ENCODE data around the gene VDR.
"Not testable (repeated sequence)": the region's sequence is repeated elsewhere in the genome, so short reads cannot be mapped to it uniquely, and the experiment has no call there.

Gene VDR

DNA sequence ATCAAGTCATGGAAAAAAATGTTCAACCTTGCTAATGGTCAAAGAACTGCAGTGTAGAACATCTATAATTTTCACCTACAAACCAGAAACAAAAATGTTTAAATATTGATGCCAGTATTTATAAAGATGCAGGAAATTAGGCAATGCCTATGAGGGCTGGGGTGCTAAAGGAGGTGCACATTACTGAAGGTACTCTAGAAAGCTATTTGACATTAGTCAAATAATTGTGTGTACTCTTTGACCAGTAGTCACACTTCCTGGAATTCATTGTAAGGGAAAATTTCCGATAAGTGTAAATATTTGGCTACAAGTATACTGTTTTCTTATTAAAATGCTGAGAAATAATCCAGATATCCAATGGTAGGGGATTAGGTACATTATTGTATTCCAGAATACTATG, 48.7 kb downstream of the VDR start:
- no peak overlapping the region for H3K4me3 ChIP-seq (ENCODE audit: low read depth, low read length)
- DNase-seq (ENCODE audit: low read depth): no peak

DNA sequence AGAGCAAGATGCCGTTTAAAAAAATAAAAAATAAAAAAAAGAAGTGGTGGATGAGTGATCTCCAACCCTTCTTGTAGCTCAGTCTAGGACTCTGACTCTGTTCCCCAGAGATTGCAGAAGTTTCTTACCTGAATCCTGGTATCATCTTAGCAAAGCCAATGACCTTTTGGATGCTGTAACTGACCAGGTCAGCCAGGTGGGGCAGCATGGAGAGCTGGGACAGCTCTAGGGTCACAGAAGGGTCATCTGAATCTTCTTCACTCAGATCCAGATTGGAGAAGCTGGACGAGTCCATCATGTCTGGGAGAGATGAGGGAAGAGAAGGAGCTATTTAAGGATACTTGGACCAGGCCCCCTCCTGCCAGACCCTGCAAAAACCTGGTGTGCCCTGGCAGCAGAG, 49.3 kb downstream of the VDR start:
- H3K4me3 ChIP-seq (ENCODE audit: low read depth, low read length): no peak overlapping the region
- DNase-seq (ENCODE audit: low read depth): no peak

DNA sequence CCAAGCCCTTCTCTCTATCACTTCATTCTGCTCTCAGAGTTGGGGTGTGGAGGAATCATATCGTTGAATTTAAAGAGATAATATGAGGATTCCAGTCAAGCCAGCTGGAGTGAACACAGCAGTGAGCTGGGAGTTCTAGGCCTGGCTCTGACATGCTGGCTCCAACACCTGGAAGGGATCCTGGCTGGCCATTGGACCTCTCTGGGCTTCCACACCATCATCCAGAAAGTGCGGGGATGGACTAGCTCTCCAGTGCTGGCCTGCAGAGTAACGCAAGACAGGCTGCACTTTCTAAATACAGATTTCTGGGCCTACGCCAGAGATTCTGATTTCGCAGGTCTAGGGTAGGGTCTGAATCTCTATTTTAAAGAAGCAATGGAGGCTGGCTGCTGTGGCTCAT, 50.3 kb downstream of the VDR start:
- no peak overlapping the region for H3K4me3 ChIP-seq (ENCODE audit: low read depth, low read length)
- no peak for DNase-seq (ENCODE audit: low read depth)

DNA sequence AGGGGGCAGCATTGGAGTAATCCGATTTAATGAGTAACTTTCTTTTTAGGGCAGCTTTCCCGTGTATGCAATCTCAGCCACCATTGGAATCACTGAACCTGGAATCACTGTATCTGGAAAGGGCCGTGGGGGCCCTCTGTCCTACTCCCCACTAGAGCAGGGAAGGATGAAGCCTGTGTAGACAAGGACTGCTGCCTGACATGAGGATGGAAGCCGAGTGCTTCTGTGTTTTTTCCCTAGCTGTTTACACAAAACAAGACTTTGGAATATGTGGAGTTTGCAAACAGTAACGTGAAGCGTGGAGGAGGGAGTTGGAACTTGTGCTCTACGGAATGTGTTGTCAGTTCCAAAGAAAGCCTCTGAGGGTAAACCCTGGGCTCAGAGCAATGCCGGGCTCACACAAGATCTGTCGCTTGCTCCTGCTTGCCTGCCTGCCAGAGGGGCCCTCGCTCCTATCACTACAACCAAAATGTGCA, 52.7 kb downstream of the VDR start:
- DNase-seq (ENCODE audit: low read depth): no peak
- no peak overlapping the region for H3K4me3 ChIP-seq (ENCODE audit: low read depth, low read length)

DNA sequence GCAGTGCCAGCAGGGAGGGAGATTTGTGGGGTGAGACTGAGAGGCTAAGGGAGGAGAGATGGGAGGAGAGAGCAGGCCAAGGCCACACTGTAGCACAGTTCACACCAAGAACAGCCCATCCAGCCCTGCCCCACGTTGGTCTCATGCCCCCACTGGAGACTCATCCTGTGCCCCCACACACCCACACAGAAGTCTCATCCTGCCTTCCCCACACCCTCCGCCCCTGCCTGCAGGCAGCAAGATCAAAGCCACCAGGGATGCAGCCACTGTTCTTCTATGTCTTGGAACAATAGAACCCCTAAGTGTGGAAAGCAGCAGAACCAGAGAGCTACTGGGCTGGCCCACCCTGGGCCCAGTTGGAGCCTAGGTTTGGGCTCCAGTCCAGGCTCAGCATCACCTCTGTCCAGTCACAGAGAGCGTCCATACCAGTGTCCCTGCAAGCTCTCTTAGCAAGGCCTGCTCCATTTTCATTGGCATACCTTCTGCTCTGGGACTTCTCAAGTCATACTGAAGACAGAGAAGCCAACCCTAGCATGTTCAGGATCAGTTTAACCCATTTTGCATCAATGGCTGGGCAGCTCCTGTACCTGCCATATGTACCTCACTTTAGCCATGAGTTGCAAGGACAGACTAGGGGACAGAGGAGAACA, 53.4 kb downstream of the VDR start:
- no peak for DNase-seq (ENCODE audit: low read depth)
- H3K4me3 ChIP-seq (ENCODE audit: low read depth, low read length): no peak overlapping the region

DNA sequence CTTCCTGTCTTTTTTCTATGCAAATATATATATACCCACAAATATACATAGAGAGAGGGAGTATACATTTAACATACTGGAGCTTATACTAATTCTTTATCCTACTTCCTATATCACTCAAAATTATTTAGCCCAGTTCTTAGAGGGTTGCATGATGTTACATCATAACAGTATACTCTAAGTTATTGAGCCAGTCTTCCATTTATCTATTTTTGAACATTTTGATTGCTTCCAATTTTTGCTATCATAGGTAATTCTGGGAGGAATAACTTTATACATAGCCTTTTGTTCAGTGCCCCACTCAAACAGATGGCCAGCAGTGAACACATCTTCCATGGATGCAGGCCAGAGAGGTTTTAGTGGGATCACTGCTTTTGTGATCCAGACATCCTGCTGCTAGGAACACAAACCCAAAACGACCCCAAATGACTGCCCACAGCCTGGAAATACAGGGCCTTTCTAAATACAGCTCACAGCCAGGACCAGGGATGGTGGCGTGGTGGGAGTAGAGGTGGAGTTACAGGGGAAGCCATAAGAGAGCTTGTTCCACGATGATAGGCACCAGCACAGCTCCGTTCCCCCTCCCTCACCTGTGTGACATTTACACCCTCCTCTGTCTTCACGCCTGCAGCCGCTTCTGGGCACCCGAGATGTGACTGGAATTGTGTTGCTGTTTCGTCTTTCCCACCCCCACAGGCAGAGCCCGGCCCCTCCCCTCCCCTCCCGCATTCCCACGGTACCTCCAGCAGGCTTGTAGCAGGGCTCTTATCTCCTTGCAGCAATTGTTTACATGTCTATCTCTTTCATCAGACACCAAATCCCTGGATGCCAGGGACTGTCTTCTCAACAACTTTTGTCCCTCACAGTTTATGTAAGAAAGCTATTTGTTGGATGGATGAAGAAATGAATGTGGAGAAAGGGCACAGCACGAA, 54.4 kb downstream of the VDR start:
- no peak for DNase-seq (ENCODE audit: low read depth)
- no peak overlapping the region for H3K4me3 ChIP-seq (ENCODE audit: low read depth, low read length)

DNA sequence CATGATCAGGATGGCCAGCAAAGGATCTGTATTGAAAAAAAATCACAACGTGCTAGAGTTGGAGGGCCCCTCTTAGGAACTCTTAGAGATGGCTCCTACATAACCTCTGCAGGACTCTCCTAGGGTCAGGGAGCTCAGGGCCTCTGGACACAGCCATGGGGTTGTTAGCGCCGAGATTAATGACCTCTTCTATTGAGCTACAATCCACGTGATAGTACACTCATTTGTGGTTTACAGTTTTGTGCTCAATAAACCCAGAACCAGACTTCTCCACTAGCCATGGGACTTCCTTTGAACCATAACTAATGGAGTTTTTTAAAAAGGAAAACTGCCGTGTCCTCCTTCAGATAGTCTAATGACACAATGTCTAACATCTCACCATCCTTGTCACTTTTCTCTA, 55.5 kb downstream of the VDR start:
- H3K4me3 ChIP-seq (ENCODE audit: low read depth, low read length): no peak overlapping the region
- no peak for DNase-seq (ENCODE audit: low read depth)

DNA sequence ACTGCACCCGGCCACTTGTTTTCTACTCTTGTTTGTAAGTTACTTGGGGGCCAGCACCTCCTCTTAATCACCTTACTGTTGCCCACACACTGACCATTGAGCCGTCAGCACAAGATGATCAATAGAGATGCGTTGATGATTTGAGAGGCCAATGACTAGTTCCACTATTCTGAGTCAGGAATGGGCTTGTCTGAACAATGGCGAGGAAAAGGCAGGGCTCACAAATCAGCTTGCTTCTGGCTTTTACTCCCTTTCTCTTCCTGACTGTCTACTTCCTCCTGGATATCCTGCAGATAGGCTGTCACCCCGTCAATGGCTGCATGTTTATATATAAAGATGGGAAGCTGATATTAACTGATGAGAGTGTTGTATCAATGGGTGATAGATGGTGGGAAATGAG, 55.9 kb downstream of the VDR start:
- DNase-seq (ENCODE audit: low read depth): no peak
- H3K4me3 ChIP-seq (ENCODE audit: low read depth, low read length): no peak overlapping the region

DNA sequence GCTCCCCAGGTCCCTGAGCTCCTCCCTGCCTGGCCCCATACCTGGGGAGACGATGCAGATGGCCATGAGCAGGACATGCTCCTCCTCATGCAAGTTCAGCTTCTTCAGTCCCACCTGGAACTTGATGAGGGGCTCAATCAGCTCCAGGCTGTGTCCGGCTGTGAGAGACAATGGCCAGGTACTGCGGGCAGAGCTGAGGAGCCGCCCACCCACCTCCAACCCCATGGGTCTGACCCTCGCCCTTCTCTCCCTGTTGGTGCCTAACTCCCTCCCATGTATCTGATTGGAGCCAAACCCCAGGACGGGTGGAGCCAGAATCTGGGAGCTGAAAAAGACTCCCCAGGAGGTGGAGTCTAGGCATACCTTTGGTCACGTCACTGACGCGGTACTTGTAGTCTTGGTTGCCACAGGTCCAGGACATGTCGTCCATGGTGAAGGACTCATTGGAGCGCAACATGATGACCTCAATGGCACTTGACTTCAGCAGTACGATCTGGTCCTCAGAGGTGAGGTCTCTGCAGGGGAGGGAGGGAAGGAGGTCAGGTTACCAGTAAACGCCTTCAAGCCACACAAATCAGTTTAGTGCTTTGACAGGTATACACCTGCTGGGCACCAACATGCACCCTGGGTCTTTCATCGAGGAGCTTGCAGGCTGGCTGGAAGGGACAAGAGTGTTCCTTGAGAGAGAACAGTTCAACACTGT, 58.3 kb downstream of the VDR start:
- no peak overlapping the region for H3K4me3 ChIP-seq (ENCODE audit: low read depth, low read length)
- DNase-seq (ENCODE audit: low read depth): no peak

DNA sequence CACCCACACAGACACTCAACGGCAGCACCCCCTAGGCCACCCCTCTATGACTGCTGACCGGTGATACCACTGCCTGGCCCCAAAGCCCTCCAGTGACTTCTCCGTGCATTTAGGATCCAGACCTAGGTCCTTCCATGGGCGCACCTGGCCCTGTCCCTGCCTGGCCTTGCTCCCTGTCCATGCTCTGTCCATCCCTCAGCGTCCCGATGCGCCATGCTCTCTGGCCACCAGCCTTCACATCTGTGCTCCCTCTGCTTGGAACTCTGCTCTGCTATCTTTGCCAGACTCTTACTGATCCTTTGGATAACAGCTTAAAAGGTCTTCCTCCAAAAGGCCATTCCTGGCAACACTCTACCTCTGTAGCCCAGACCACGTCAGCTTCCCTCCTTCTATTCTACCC, 59.7 kb downstream of the VDR start:
- DNase-seq (ENCODE audit: low read depth): no peak

DNA sequence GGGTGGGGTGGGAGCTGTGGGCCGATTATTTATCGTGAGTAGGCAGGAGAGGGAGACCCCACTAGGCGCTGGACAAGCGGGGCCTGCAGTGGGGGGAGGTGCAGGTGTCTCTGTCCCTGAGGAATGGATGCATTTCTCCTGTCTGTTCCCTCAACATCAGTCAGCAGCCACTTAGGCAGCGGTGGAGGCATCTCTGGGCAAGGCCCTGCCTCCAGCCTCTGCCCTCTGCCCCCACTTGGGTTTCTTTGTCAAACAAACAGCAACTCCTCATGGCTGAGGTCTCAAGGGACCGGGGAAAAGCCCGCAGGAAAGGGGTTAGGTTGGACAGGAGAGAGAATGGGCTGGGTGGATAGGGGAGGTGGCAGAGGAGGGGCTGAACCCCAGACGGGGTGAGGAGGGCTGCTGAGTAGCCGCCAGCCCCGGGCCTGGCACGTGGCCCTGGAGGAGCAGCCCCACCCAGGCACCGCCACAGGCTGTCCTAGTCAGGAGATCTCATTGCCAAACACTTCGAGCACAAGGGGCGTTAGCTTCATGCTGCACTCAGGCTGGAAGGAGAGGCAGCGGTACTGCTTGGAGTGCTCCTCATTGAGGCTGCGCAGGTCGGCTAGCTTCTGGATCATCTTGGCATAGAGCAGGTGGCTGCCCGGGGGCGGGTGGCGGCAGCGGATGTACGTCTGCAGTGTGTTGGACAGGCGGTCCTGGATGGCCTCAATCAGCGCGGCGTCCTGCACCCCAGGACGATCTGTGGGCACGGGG, 60.4 kb downstream of the VDR start:
- no peak overlapping the region for H3K4me3 ChIP-seq (ENCODE audit: low read depth, low read length)
- no peak for DNase-seq (ENCODE audit: low read depth)

More for the DNA sequence above, 59.7 kb downstream of the VDR start:
- no peak overlapping the region for H3K4me3 ChIP-seq (ENCODE audit: low read depth, low read length)

DNA sequence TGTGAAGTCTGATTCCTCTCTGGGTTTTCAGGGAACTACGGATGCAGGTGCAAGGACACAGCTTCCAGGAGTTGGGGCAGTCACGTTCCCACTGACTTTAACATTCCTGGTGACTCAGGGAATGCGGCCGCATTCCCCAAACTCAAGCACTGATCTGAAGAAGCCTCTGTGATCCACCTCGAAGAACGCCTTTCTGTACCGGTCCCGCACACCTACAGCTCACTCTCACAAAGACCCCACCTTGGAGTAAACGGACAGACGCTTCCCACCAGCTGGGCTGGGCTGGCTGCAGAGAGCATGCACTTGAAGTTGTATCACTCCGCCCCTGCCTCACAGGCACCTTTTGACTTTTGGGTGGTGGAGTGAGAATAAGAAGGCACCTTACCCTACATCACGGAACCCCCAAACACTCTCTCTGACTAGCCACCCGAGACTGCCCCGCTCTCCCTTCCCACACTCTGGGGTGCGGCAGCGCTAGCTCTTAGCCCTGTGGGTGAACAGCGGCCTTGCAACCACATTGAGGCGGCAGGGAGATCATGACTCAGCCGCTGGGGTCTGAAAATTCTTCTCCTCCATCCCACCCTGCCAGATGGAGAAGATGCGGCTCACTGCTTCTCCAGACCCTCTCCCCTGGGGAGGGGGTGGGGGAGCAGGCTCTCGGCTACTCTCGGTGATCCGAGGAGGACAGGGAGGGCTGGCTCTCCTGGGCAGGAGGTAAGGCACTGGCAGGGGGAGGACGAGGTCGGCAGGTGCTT, 61.4 kb downstream of the VDR start:
- H3K4me3 ChIP-seq (ENCODE audit: low read depth, low read length): no peak overlapping the region

DNA sequence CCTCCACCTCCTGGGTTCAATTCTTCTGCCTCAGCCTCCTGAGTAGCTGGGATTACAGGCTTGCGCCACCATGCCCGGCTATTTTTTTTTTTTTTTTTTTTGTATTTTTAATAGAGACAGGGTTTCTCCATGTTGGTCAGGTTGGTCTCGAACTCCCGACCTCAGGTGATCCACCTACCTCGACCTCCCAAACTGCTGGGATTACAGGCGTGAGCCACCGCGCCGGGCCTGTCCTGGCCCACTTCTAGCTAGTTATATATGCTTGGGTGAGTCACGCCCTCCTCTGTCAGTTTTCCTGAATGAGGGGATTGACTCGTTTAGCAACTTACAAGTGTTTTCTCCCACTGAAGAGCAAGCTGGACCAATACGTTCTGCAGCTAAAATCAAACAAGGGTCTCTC, 62.3 kb downstream of the VDR start:
- H3K4me3 ChIP-seq (ENCODE audit: low read depth, low read length); DNase-seq (ENCODE audit: low read depth): not testable (repeated sequence)

More for the DNA sequence above, 61.4 kb downstream of the VDR start:
- DNase-seq (ENCODE audit: low read depth): no peak

DNA sequence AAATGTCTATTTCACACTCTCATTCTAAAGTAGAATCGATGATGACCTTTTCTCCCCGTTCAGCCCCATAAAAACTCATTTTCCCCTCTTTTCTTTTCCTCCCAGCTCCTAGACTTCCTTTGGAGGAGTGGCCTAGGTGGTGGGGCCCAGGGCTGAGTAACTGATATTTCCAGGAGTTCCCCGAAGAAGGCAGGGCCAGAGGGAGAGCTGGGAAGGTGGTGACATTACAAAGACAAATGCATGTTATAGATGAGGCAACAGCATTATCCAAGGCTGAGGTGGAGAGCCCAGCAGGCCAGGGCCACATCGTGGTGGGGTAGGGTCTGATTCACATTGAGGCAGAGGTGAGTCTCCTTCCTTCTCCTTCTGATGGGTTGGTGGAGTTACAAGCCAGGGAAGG, 62.9 kb downstream of the VDR start:
- no peak for DNase-seq (ENCODE audit: low read depth)
- H3K4me3 ChIP-seq (ENCODE audit: low read depth, low read length): no peak overlapping the region

DNA sequence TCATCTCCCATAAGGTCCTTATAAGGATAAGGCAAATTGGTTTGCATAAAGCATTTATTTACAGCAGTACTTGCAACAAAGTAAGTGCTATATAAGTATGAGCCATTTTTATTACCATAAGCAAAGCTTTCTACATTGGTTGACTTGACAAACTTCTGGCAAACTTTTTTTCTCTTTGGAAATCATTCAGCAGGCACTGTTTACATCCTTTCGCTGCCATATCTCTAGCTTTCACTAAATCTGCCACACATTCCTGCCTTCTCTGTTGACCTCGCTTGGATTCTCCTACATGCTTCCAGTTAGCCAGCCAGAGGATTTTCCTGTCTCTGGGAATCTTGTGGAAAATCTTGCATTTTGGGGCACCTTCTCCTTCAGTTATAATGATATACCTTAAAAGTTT, 63.3 kb downstream of the VDR start:
- no peak overlapping the region for H3K4me3 ChIP-seq (ENCODE audit: low read depth, low read length)

DNA sequence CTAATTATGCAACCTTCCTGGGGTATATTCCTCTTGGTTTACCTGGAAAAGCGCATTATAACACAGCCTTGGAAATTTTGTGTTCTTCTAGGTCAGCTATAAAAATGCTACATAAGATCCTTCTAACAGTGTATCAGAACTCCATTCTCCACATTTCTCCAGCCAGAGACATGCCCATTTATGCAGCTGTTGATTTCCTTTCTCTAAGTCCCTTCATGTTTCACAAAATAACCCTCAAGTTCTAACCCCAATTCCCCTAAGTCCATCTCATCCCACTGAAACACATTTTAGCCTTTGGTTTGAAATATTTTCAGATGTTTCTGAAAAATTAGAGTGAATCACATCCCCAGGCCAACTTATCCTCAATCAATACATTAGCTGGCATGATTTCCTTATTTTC, 64.2 kb downstream of the VDR start:
- no peak overlapping the region for H3K4me3 ChIP-seq (ENCODE audit: low read depth, low read length)

More for the DNA sequence above, 63.3 kb downstream of the VDR start:
- DNase-seq (ENCODE audit: low read depth): no peak

DNA sequence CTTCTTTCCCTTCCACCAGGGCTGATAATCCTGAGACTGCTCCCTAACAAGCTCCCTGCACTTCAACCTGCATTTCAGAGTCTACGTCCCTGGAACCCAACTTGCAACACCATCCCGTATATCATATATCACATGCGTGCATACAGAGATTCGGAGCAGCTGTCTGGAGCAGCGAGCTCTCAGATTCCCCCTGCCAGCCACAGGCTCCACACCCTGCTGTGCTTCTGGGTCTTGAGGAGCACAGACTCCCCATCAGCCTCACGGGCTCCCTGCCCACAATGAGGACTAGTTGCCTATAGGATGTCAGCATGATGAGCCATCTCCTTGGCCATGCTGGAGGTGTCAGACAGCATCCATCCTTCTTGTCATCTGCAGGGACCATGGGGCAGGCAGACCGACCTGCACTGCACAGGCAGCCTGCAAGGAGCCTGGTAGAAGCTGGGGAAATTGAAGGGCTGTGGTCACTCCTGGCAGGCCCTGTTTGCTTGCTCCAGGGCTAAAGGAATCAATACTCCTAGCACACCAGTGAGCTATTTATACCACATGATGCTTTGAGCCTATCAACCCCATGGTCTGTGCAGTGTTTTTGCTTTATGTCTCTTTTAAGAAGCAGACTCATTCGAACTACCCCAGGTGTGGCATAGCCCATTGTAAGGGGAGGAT, 65.4 kb downstream of the VDR start:
- H3K4me3 ChIP-seq (ENCODE audit: low read depth, low read length): no peak overlapping the region
- no peak for DNase-seq (ENCODE audit: low read depth)

More for the DNA sequence above, 64.2 kb downstream of the VDR start:
- DNase-seq (ENCODE audit: low read depth): no peak

DNA sequence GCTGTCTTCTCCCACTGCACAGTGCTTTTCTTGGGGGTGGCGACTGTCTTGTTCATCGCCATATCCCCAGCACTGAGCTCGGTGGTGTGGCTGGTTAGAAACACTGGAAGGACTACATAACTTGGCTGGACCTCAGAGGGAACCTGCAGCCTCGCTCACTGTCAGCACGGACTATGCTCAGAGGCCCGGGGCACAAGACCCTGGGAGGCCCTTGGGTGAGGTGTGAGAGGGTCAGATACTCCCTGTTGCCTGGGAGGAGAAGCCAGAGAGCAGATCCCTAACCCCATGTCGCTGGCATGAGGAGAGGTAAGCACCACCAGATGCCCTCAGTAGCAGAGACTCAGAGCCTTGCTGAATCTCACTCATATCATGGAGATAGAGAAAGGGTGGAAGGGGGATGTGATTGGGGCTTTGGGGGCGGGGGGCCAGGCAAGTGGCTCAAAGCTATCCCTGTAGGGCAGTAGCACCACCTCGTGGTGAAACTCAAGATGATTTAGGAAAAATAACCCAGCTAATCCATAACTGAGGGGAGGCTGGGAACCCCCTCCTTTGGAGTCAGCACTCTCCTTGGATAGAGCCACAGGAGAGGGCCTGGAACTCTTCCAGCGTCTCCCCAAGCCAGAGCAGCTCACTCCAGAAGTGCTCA, 66.4 kb downstream of the VDR start:
- no peak for DNase-seq (ENCODE audit: low read depth)
- no peak overlapping the region for H3K4me3 ChIP-seq (ENCODE audit: low read depth, low read length)
